ENCODE data around the gene PTGER4. TPM values are rescaled to one million over a fixed set of nuclear protein-coding genes. Genes with fewer than 3 reads are reported as not detected.

PTGER4 gene
- total and polyA plus RNA-seq, 11 donors = 2.1 to 43.7 (median 8.8) TPM

- intact Hi-C loops (cut with DNase I) = loop anchor here in 4 of 10 donors (5.0 to 10.0 kb wide), 3 partner anchors 40 to 98 kb away; no protein-coding TSS in a partner anchor
- TF ChIP-seq CTCF (IDR thresholded peaks at IDR 0.05) = no peak
- TF ChIP-seq POLR2A (IDR thresholded peaks at IDR 0.05) = no peak
Measured at GRCh38 chr5:40672425-40672824, 7.3 kb upstream of the PTGER4 start.

GRCh38 chr5:40674661-40675235 is 5.0 kb upstream of the PTGER4 start:
- ATAC-seq (no peak), DNase-seq (no peak)
- TF ChIP-seq CTCF (IDR thresholded peaks at IDR 0.05) (no peak), POLR2A (IDR thresholded peaks at IDR 0.05) (no peak)
- Histone ChIP-seq H3K9me3 (no peaks in the 10 kb centered on the region), H3K27ac (no peak overlapping the region), H3K4me3 (no peak overlapping the region), H3K36me3 (no peaks in the 10 kb centered on the region), H3K27me3 (no peaks in the 10 kb centered on the region), H3K4me1 (peaks cover 0 to 74% (median 8%) of the 10 kb centered on the region in 12 donors)
- intact Hi-C loops (cut with DNase I) = loop anchor here in 5 of 10 donors (5.0 to 10.0 kb wide), 4 partner anchors 42 to 163 kb away; partner anchors contain the start of gene RPL37 (in 1 of the 5)
- 86 to 94% (median 89%) methylated on average over 6 of the region's 6 CpGs for WGBS, 4 donors

More at GRCh38 chr5:40672425-40672824, 7.3 kb upstream of the PTGER4 start:
- DNase-seq = no peak
- H3K27me3 ChIP-seq = no peaks in the 10 kb centered on the region
- peak overlapping the region in 1 of 12 donors; percentile 81 for H3K27ac ChIP-seq
- H3K36me3 ChIP-seq = no peaks in the 10 kb centered on the region
- WGBS, 4 donors = 35 to 60% (median 46%) methylated on average over 4 of the region's 4 CpGs
- H3K4me1 ChIP-seq = peaks cover 0 to 63% (median 7%) of the 10 kb centered on the region in 12 donors
- no peak overlapping the region for H3K4me3 ChIP-seq
- H3K9me3 ChIP-seq = no peaks in the 10 kb centered on the region
- ATAC-seq = peak in 3 of 4 donors; percentile 17 to 62 (median 61)

DNA sequence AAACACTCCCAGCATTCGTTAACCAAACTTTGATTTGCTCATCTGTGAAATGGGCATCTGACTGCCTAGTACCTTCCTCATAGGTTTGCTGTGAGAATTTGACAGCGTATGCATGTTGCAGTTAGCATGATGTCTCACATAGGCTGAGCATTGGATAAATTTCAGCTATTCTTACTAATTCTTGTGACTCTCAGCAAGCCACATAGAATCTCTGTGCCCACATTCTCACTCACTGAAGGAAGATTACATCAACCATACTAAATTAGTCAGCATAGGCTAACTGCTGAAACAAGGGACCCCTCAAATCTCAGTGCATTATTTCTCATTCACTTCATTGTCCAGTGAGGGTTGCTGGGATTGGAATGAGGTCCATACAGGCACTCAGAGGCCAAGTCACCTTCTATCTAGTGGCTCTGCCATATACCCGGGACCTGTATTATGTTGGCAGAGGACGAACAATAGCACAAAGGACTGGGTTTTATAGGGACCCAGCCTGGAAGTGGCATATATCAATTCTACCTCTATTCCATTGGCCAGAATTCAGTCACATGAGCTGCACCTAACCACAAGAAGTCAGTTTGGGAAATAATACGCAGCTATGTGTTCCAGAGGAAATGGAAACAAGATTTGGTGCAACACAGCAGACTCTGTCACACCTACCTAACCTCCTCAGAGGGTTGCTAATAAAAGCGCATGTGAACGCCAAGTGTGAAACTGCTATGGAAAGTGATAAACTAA is 4.2 kb upstream of the PTGER4 start:
- DNase-seq (no peak), ATAC-seq (no peak)
- WGBS, 4 donors = 81 to 88% (median 84%) methylated on average over 7 of the region's 7 CpGs
- H3K36me3 ChIP-seq = no peaks in the 10 kb centered on the region
- TF ChIP-seq POLR2A (IDR thresholded peaks at IDR 0.05) (no peak), CTCF (IDR thresholded peaks at IDR 0.05) (no peak)
- H3K9me3 ChIP-seq = no peaks in the 10 kb centered on the region
- H3K27me3 ChIP-seq = peaks cover 0 to 4% (median 0%) of the 10 kb centered on the region in 9 donors
- intact Hi-C loops (cut with DNase I) = loop anchor here in 3 of 10 donors (5.0 to 10.0 kb wide), 2 partner anchors 101 to 162 kb away; partner anchors contain the start of gene RPL37 (in 1 of the 3)
- peaks cover 0 to 66% (median 11%) of the 10 kb centered on the region in 12 donors for H3K4me1 ChIP-seq
- no peak overlapping the region for H3K4me3 ChIP-seq
- H3K27ac ChIP-seq = peak overlapping the region in 1 of 12 donors; percentile 84
